ENCODE measurements around the gene S100A11. TPM values are rescaled to one million over a fixed set of nuclear protein-coding genes. Genes with fewer than 3 reads are reported as not detected.

Gene S100A11
- total RNA-seq, 3 donors from 2014 or later: 220 to 325 (median 275) TPM

DNA sequence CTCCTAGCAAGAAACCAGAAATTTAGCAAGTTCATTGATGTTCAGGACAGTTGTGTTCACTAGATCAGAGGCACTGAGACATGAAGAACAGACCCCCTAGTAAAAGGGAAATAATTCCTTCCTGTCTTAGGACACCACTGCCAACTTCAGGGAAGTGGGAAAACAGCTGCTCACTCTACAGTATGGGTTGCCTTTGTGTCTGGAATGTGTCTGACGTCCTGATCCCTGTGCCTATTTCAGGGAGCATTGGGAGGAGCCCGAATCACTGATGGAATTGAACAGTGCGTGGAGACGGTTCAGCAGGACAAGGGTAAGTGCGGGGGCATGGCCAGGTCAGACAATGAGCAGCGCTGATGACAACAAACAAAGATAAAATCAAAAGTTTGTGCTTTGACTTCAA lies 21.0 kb downstream of the S100A11 start:
- Histone ChIP-seq H3K36me3 (no peaks in the 10 kb centered on the region), H3K4me3 (no peak overlapping the region), H3K9me3 (no peaks in the 10 kb centered on the region), H3K27me3 (no peaks in the 10 kb centered on the region), H3K27ac (no peak overlapping the region), H3K4me1 (no peaks in the 10 kb centered on the region)
- intact Hi-C loops (cut with DNase I; ENCODE audit: low total_unique reads): no loop called here
- no peak for DNase-seq (ENCODE audit: low spot score in 2 of 2)
- TF ChIP-seq POLR2A (IDR thresholded peaks at IDR 0.05) (no peak), POLR2AphosphoS5 (IDR thresholded peaks at IDR 0.05) (no peak), CTCF (IDR thresholded peaks at IDR 0.05) (no peak)

GRCh38 chr1:152014943-152015342 lies 21.9 kb downstream of the S100A11 start:
- H3K27ac ChIP-seq: no peak overlapping the region
- TF ChIP-seq CTCF (IDR thresholded peaks at IDR 0.05) (no peak), POLR2AphosphoS5 (IDR thresholded peaks at IDR 0.05) (no peak), POLR2A (IDR thresholded peaks at IDR 0.05) (no peak)
- H3K27me3 ChIP-seq: no peaks in the 10 kb centered on the region
- no peak overlapping the region for H3K4me3 ChIP-seq
- intact Hi-C loops (cut with DNase I; ENCODE audit: low total_unique reads): no loop called here
- no peaks in the 10 kb centered on the region for H3K36me3 ChIP-seq
- H3K9me3 ChIP-seq: no peaks in the 10 kb centered on the region
- H3K4me1 ChIP-seq: no peaks in the 10 kb centered on the region
- DNase-seq (ENCODE audit: low spot score in 2 of 2): no peak

- no peaks in the 10 kb centered on the region for H3K9me3 ChIP-seq
- no peak overlapping the region for H3K4me3 ChIP-seq
- DNase-seq (ENCODE audit: low spot score in 2 of 2): no peak
- H3K27ac ChIP-seq: no peak overlapping the region
- TF ChIP-seq POLR2AphosphoS5 (IDR thresholded peaks at IDR 0.05) (no peak), CTCF (IDR thresholded peaks at IDR 0.05) (peak in 1 of 3 donors; percentile 41)
- H3K4me1 ChIP-seq: no peaks in the 10 kb centered on the region
- intact Hi-C loops (cut with DNase I; ENCODE audit: low total_unique reads): no loop called here
- no peaks in the 10 kb centered on the region for H3K36me3 ChIP-seq
- H3K27me3 ChIP-seq: no peaks in the 10 kb centered on the region
Observed at GRCh38 chr1:152013664-152014237, 23.1 kb downstream of the S100A11 start.

- Histone ChIP-seq H3K27me3 (no peaks in the 10 kb centered on the region), H3K27ac (no peak overlapping the region), H3K4me1 (no peaks in the 10 kb centered on the region), H3K36me3 (no peaks in the 10 kb centered on the region), H3K4me3 (no peak overlapping the region), H3K9me3 (no peaks in the 10 kb centered on the region)
- no peak for DNase-seq (ENCODE audit: low spot score in 2 of 2)
- intact Hi-C loops (cut with DNase I; ENCODE audit: low total_unique reads): no loop called here
- TF ChIP-seq POLR2AphosphoS5 (IDR thresholded peaks at IDR 0.05) (no peak), POLR2A (IDR thresholded peaks at IDR 0.05) (no peak), CTCF (IDR thresholded peaks at IDR 0.05) (no peak)
Observed at GRCh38 chr1:152009691-152010090, 27.1 kb downstream of the S100A11 start.

GRCh38 chr1:152007047-152007446 lies 29.8 kb downstream of the S100A11 start:
- H3K27me3 ChIP-seq: no peaks in the 10 kb centered on the region
- TF ChIP-seq POLR2A (IDR thresholded peaks at IDR 0.05) (no peak), POLR2AphosphoS5 (IDR thresholded peaks at IDR 0.05) (no peak), CTCF (IDR thresholded peaks at IDR 0.05) (no peak)
- no peak overlapping the region for H3K27ac ChIP-seq
- H3K36me3 ChIP-seq: no peaks in the 10 kb centered on the region
- no peaks in the 10 kb centered on the region for H3K9me3 ChIP-seq
- intact Hi-C loops (cut with DNase I; ENCODE audit: low total_unique reads): no loop called here
- H3K4me1 ChIP-seq: no peaks in the 10 kb centered on the region
- DNase-seq (ENCODE audit: low spot score in 2 of 2): no peak
- no peak overlapping the region for H3K4me3 ChIP-seq

Measured in breast epithelium (tissue), 4 donors.